GM19025 (cell line): Measurements from ENCODE around the gene DTYMK.

Source experiments
- ATAC-seq: cut with Tn5 transposase; IDR thresholded peaks from one replicate; pipeline ENCODE4 v1.9.1; 2021; ENCODE audit warnings: mild to moderate bottlenecking, low read depth, moderate library complexity; ENCODE audit not compliant: unreplicated experiment

DTYMK gene

GRCh38 chr2:241629762-241630435, 56.7 kb downstream of the DTYMK start:
- no peak for ATAC-seq

- ATAC-seq, result no peak
Measured at GRCh38 chr2:241627675-241628074, 58.9 kb downstream of the DTYMK start.
